Loucy (cell line): ENCODE results near the gene DENR.
"Not testable (repeated sequence)": the region's sequence is repeated elsewhere in the genome, so short reads cannot be mapped to it uniquely, and the experiment has no call there.

Source experiments
- H2AFZ ChIP-seq: fragments of 200-600 bp; sonication (generic); 2 replicates; pipeline ENCODE4 v1.6.0; 2016; ENCODE audit warnings: antibody characterized with exemption, mild to moderate bottlenecking, low read length, moderate library complexity
- H3F3A ChIP-seq: fragments of 200-600 bp; 2 replicates; pipeline ENCODE4 v1.6.0; 2016; ENCODE audit warnings: antibody characterized with exemption, low read depth, mild to moderate bottlenecking
- H3K27me3 ChIP-seq: fragments of 200-600 bp; sonication (generic); 2 replicates; pipeline ENCODE4 v1.6.1; 2014; ENCODE audit warnings: low read length, mild to moderate bottlenecking; ENCODE audit not compliant: insufficient read depth, poor library complexity, severe bottlenecking
- H3K36me3 ChIP-seq: fragments of 200-600 bp; sonication (generic); 2 replicates; pipeline ENCODE4 v1.6.1; 2016; ENCODE audit warnings: low read length; ENCODE audit not compliant: insufficient read depth
- H3K4me1 ChIP-seq: fragments of 200-600 bp; sonication (generic); 2 replicates; pipeline ENCODE4 v1.5.1; 2014; ENCODE audit warnings: low read length, mild to moderate bottlenecking; ENCODE audit not compliant: insufficient read depth, poor library complexity, severe bottlenecking
- H3K4me2 ChIP-seq: fragments of 200-600 bp; sonication (generic); 2 replicates; pipeline ENCODE4 v1.6.0; 2014; ENCODE audit warnings: antibody characterized with exemption, low read length, low read depth, mild to moderate bottlenecking; ENCODE audit not compliant: poor library complexity, severe bottlenecking
- H3K4me3 ChIP-seq: fragments of 200-600 bp; sonication (generic); 2 replicates; pipeline ENCODE4 v1.5.1; 2014; ENCODE audit warnings: low read length, mild to moderate bottlenecking, mixed read lengths; ENCODE audit not compliant: poor library complexity, severe bottlenecking
- H3K79me2 ChIP-seq: fragments of 200-600 bp; sonication (generic); 2 replicates; pipeline ENCODE4 v1.6.1; 2014; ENCODE audit warnings: low read length; ENCODE audit not compliant: insufficient read depth
- H3K9ac ChIP-seq: fragments of 200-600 bp; sonication (generic); 2 replicates; pipeline ENCODE4 v1.6.0; 2014; ENCODE audit warnings: mild to moderate bottlenecking, low read depth, low read length, moderate library complexity; ENCODE audit not compliant: poor library complexity, severe bottlenecking
- H3K9me2 ChIP-seq: fragments of 200-600 bp; sonication (generic); replicated peaks from 2 replicates; pipeline ENCODE4 v1.6.1; 2016; ENCODE audit warnings: low read depth, low read length, mixed read lengths
- H3K9me3 ChIP-seq: fragments of 200-600 bp; sonication (generic); 2 replicates; pipeline ENCODE4 v1.6.1; 2014; ENCODE audit warnings: mild to moderate bottlenecking, antibody characterized with exemption, low read length, low read depth; ENCODE audit not compliant: insufficient read depth
- H4K20me1 ChIP-seq: fragments of 200-600 bp; sonication (generic); 2 replicates; pipeline ENCODE4 v1.6.0; 2014; ENCODE audit warnings: antibody characterized with exemption, low read length, mild to moderate bottlenecking; ENCODE audit not compliant: insufficient read depth, poor library complexity, severe bottlenecking
- EZH2phosphoT487 ChIP-seq: fragments of 200-600 bp; IDR thresholded peaks from 2 replicates; pipeline ENCODE4 v1.6.1; 2018; ENCODE audit warnings: antibody characterized with exemption, mild to moderate bottlenecking, moderate library complexity, borderline replicate concordance
- TF ChIP-seq, protein P1 (sequence below): fragments of 200-600 bp; sonication (generic); conservative IDR thresholded peaks from 2 replicates; pipeline ENCODE4 v1.5.1; 2014; ENCODE audit warnings: mild to moderate bottlenecking, antibody characterized with exemption, low read length

The DENR gene

GRCh38 chr12:122803937-122804336 is 51.3 kb downstream of the DENR start:
- Histone ChIP-seq H4K20me1 (no peaks in the 10 kb centered on the region), H3K9me3 (no peaks in the 10 kb centered on the region), H3K36me3 (no peaks in the 10 kb centered on the region), H3K9me2 (no peaks in the 10 kb centered on the region), H3K4me1 (peaks cover 7% of the 10 kb centered on the region), H3K27me3 (no peaks in the 10 kb centered on the region), H3K4me2 (no peak overlapping the region), H3F3A (no peaks in the 10 kb centered on the region), H3K4me3 (no peak overlapping the region), H3K79me2 (no peaks in the 10 kb centered on the region), H3K9ac (no peak overlapping the region), H2AFZ (no peak overlapping the region)
- TF ChIP-seq, protein P1, sequence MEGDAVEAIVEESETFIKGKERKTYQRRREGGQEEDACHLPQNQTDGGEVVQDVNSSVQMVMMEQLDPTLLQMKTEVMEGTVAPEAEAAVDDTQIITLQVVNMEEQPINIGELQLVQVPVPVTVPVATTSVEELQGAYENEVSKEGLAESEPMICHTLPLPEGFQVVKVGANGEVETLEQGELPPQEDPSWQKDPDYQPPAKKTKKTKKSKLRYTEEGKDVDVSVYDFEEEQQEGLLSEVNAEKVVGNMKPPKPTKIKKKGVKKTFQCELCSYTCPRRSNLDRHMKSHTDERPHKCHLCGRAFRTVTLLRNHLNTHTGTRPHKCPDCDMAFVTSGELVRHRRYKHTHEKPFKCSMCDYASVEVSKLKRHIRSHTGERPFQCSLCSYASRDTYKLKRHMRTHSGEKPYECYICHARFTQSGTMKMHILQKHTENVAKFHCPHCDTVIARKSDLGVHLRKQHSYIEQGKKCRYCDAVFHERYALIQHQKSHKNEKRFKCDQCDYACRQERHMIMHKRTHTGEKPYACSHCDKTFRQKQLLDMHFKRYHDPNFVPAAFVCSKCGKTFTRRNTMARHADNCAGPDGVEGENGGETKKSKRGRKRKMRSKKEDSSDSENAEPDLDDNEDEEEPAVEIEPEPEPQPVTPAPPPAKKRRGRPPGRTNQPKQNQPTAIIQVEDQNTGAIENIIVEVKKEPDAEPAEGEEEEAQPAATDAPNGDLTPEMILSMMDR, result no peak
- no peak for TF ChIP-seq EZH2phosphoT487

- not testable (repeated sequence) for H3F3A ChIP-seq, H3K27me3 ChIP-seq, H4K20me1 ChIP-seq, H3K4me2 ChIP-seq, H2AFZ ChIP-seq, H3K9me2 ChIP-seq, H3K4me1 ChIP-seq, H3K79me2 ChIP-seq, H3K36me3 ChIP-seq, H3K4me3 ChIP-seq, H3K9me3 ChIP-seq, H3K9ac ChIP-seq
Observed at GRCh38 chr12:122804957-122805356, 52.3 kb downstream of the DENR start.

DNA sequence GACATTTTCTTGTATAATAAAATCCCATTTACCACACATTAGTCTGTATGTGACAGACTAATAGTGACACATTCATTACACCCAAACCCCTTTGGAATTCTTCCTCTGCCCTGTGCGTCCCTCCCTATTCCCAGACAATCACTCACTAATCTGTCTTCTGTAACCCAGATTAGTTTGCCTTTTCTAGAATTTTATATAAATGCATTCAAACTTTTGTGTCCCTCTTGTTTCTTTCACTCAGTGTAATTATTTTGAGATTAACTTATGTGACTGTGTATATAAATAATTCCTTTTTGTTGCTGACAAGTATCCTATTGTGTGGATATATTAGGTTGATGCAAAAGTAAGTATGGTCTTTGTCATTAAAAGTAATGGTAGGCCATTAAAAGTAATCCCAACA is 55.0 kb downstream of the DENR start:
- TF ChIP-seq, protein P1, result no peak
- no peak for TF ChIP-seq EZH2phosphoT487
- no peaks in the 10 kb centered on the region for H3K27me3 ChIP-seq
- no peaks in the 10 kb centered on the region for H3F3A ChIP-seq
- H3K9ac ChIP-seq, result no peak overlapping the region
- no peaks in the 10 kb centered on the region for H3K36me3 ChIP-seq
- H3K4me3 ChIP-seq, result no peak overlapping the region
- no peaks in the 10 kb centered on the region for H4K20me1 ChIP-seq
- no peak overlapping the region for H3K4me2 ChIP-seq
- H2AFZ ChIP-seq, result no peak overlapping the region
- no peaks in the 10 kb centered on the region for H3K9me2 ChIP-seq
- no peaks in the 10 kb centered on the region for H3K9me3 ChIP-seq
- no peaks in the 10 kb centered on the region for H3K79me2 ChIP-seq
- peaks cover 9% of the 10 kb centered on the region for H3K4me1 ChIP-seq

GRCh38 chr12:122811777-122812176 is 59.2 kb downstream of the DENR start:
- no peak overlapping the region for H3K4me2 ChIP-seq

More at GRCh38 chr12:122811777-122812176, 59.2 kb downstream of the DENR start:
- Histone ChIP-seq H3K36me3 (no peaks in the 10 kb centered on the region), H3K9ac (no peak overlapping the region), H3K9me2 (no peaks in the 10 kb centered on the region), H4K20me1 (no peaks in the 10 kb centered on the region), H3K27me3 (no peaks in the 10 kb centered on the region), H3K4me1 (peaks cover 9% of the 10 kb centered on the region), H3K79me2 (no peaks in the 10 kb centered on the region), H2AFZ (no peak overlapping the region), H3K4me3 (no peak overlapping the region), H3F3A (no peaks in the 10 kb centered on the region; the same call in 1 of the 2 replicates), H3K9me3 (no peaks in the 10 kb centered on the region)
- TF ChIP-seq, protein P1, result no peak
- no peak for TF ChIP-seq EZH2phosphoT487
